PC-3 (cell line): Measurements from ENCODE around the gene SLC25A36.

Experiments used
- CTCF ChIP-seq: fragments of 300-600 bp; sonication (generic); conservative IDR thresholded peaks from 2 replicates; pipeline ENCODE4 v1.5.1; 2017; ENCODE audit warnings: antibody characterized with exemption, low read depth, mild to moderate bottlenecking, low read length
- EZH2 ChIP-seq: fragments of 300-600 bp; sonication (generic); IDR thresholded peaks from one replicate; pipeline ENCODE4 v1.6.1; 2017; ENCODE audit warnings: antibody characterized with exemption, mild to moderate bottlenecking, low read length; ENCODE audit not compliant: unreplicated experiment
- EZH2phosphoT487 ChIP-seq: fragments of 300-600 bp; sonication (generic); IDR thresholded peaks from 2 replicates; pipeline ENCODE4 v1.6.1; 2018; ENCODE audit warnings: mild to moderate bottlenecking, antibody characterized with exemption, low read length, borderline replicate concordance

GRCh38 chr3:140954576-140954975, 12.9 kb downstream of the SLC25A36 start:
- TF ChIP-seq CTCF (no peak), EZH2 (no peak), EZH2phosphoT487 (no peak)
